HepG2 (cell line): ENCODE measurements around the gene NRN1.

Experiments
- ADNP ChIP-seq: sonication (generic); formaldehyde crosslinking; IDR thresholded peaks from 2 replicates; pipeline ENCODE4 v1.4.0; 2020; ENCODE audit warnings: missing genetic modification reagents
- DR1 ChIP-seq: sonication (generic); formaldehyde crosslinking; IDR thresholded peaks from 2 replicates; pipeline ENCODE4 v1.8.0; 2021; ENCODE audit warnings: mild to moderate bottlenecking, missing genetic modification reagents, inconsistent platforms
- FIP1L1 ChIP-seq: fragments of 200-400 bp; formaldehyde crosslinking; IDR thresholded peaks from 2 replicates; pipeline ENCODE4 v1.6.1; 2018; ENCODE audit warnings: low read depth, mild to moderate bottlenecking, low read length, moderate library complexity, borderline replicate concordance; ENCODE audit not compliant: insufficient read depth
- MAX ChIP-seq: IDR thresholded peaks from 2 replicates; pipeline ENCODE4 v1.6.1; 2012; ENCODE audit warnings: inconsistent platforms
- MLLT10 ChIP-seq: sonication (generic); formaldehyde crosslinking; IDR thresholded peaks from 2 replicates; pipeline ENCODE4 v1.4.0; 2020; ENCODE audit warnings: missing genetic modification reagents
- MYC ChIP-seq: sonication (generic); formaldehyde crosslinking; IDR thresholded peaks from 2 replicates; pipeline ENCODE4 v1.9.0; 2021; ENCODE audit warnings: missing genetic modification reagents, borderline replicate concordance
- NCOA5 ChIP-seq: sonication (generic); formaldehyde crosslinking; IDR thresholded peaks from 2 replicates; pipeline ENCODE4 v1.4.0; 2020; ENCODE audit warnings: missing genetic modification reagents
- NFYB ChIP-seq: sonication (generic); formaldehyde crosslinking; IDR thresholded peaks from 2 replicates; pipeline ENCODE4 v1.4.0; 2020; ENCODE audit warnings: missing genetic modification reagents
- YY1 ChIP-seq: IDR thresholded peaks from 2 replicates; pipeline ENCODE4 v1.6.1; 2011; ENCODE audit warnings: low read length, low read depth, moderate library complexity, mild to moderate bottlenecking; ENCODE audit not compliant: insufficient read depth, insufficient replicate concordance
- ZBTB1 ChIP-seq: sonication (generic); formaldehyde crosslinking; IDR thresholded peaks from 2 replicates; pipeline ENCODE4 v1.4.0; 2020; ENCODE audit warnings: missing genetic modification reagents, borderline replicate concordance
- ZNF12 ChIP-seq: sonication (generic); formaldehyde crosslinking; IDR thresholded peaks from 2 replicates; pipeline ENCODE4 v1.5.0; 2020; ENCODE audit warnings: missing genetic modification reagents
- ZNF205 ChIP-seq: IDR thresholded peaks from 2 replicates; pipeline ENCODE4 v1.6.1; 2018; ENCODE audit warnings: missing biosample characterization, missing genetic modification reagents
- ZNF275 ChIP-seq: sonication (generic); formaldehyde crosslinking; IDR thresholded peaks from 2 replicates; pipeline ENCODE4 v1.8.0; 2022; ENCODE audit warnings: missing genetic modification reagents, mild to moderate bottlenecking, inconsistent platforms, borderline replicate concordance
- ZNF407 ChIP-seq: sonication (generic); formaldehyde crosslinking; IDR thresholded peaks from one replicate; pipeline ENCODE4 v1.5.1; 2020; ENCODE audit warnings: mild to moderate bottlenecking, missing genetic modification reagents; ENCODE audit errors: not compliant biosample characterization

GRCh38 chr6:5998711-5999687 is 7.7 kb downstream of the NRN1 start:
- TF ChIP-seq MYC (CRISPR knock-in tag) = no peak
- TF ChIP-seq ADNP (CRISPR knock-in tag) = no peak
- TF ChIP-seq MAX = no peak
- TF ChIP-seq ZNF12 (CRISPR knock-in tag) = no peak
- TF ChIP-seq YY1 = no peak
- TF ChIP-seq DR1 = no peak
- TF ChIP-seq FIP1L1 = no peak
- TF ChIP-seq ZNF205 (CRISPR knock-in tag) = no peak
- no peak for TF ChIP-seq ZNF407 (CRISPR knock-in tag)
- TF ChIP-seq ZNF275 (CRISPR knock-in tag) = no peak
- no peak for TF ChIP-seq NFYB
- no peak for TF ChIP-seq ZBTB1 (CRISPR knock-in tag)
- no peak for TF ChIP-seq NCOA5 (CRISPR knock-in tag)
- no peak for TF ChIP-seq MLLT10 (CRISPR knock-in tag)
